ENCODE results near the gene CCZ1.
"Not testable (repeated sequence)": the region's sequence is repeated elsewhere in the genome, so short reads cannot be mapped to it uniquely, and the experiment has no call there.

Gene CCZ1

GRCh38 chr7:5931905-5932644, 33.5 kb downstream of the CCZ1 start:
- H3K27me3 Mint-ChIP-seq, H3K4me3 Mint-ChIP-seq, H3K27ac Mint-ChIP-seq, H3K4me1 Mint-ChIP-seq, H3K36me3 Mint-ChIP-seq, DNase-seq, H3K9me3 Mint-ChIP-seq, CTCF ChIA-PET: not testable (repeated sequence)

GRCh38 chr7:5934945-5935450, 36.5 kb downstream of the CCZ1 start:
- DNase-seq, H3K36me3 Mint-ChIP-seq, H3K4me3 Mint-ChIP-seq, H3K4me1 Mint-ChIP-seq, CTCF ChIA-PET, H3K9me3 Mint-ChIP-seq, H3K27ac Mint-ChIP-seq, H3K27me3 Mint-ChIP-seq: not testable (repeated sequence)

- DNase-seq, H3K27ac Mint-ChIP-seq, H3K4me1 Mint-ChIP-seq, CTCF ChIA-PET, H3K4me3 Mint-ChIP-seq, H3K36me3 Mint-ChIP-seq, H3K27me3 Mint-ChIP-seq, H3K9me3 Mint-ChIP-seq: not testable (repeated sequence)
These were observed 64.7 kb downstream of the CCZ1 start for GRCh38 chr7:5963205-5963604.

- H3K4me1 Mint-ChIP-seq, H3K9me3 Mint-ChIP-seq, H3K4me3 Mint-ChIP-seq, H3K27ac Mint-ChIP-seq, DNase-seq, CTCF ChIA-PET, H3K36me3 Mint-ChIP-seq, H3K27me3 Mint-ChIP-seq: not testable (repeated sequence)
These were observed 65.3 kb downstream of the CCZ1 start for GRCh38 chr7:5963810-5964209.

DNA sequence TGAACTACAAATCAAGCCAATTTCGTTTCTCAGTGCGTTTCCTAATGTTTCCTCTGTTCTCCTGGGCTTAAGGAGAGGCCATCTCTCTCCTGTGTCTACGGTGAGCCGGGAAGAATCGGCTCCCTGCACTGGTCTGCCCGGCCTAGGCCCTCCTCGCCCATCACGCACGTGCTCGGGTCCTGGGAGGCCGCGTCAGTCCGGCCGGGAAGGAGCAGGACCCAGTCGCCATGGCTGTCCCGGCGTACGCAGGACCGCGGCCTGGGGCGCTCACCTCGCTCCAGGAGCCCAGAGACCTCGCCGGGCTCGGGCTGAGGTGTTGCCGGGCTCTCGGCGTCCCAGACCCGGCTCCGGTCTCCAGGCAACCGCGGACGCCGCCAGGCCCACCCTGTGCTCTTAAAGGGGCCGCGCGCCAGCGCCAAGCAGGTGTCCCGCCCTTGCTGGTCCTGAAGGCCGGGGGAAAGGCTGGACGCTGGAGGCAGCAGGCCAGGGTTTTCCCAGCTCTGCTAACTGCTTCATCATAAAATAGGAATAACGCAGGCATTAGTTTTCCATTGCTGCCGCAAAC, 71.9 kb downstream of the CCZ1 start, which contains the start of gene RSPH10B:
TSS of gene RSPH10B (minus strand) at position 343 of the 565 bp plus-strand sequence. CDS start 3,573 bp downstream, outside the sequence.
- H3K4me3 Mint-ChIP-seq, H3K36me3 Mint-ChIP-seq, CTCF ChIA-PET, H3K27ac Mint-ChIP-seq, H3K27me3 Mint-ChIP-seq, H3K4me1 Mint-ChIP-seq, DNase-seq, H3K9me3 Mint-ChIP-seq: not testable (repeated sequence)

DNA sequence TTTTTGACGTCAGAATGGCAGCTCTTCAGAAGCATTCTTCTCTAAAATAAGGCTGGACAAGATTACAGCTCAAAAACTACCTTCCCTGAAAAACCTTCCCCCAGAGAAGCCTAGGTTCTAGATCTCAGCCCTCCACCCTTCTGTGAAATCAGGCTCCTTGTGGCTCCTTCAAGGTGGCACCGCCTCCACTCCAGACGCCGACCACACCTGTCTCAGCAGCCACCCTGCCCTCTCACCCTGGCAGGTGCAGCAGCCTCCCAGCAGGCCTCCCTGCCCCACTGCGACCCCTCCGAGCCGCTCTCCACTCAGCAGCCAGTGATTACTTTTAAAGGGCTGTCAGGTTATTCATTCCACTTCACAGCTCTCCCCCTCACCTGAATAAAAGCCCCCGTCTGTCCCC, 75.0 kb downstream of the CCZ1 start:
- CTCF ChIA-PET, H3K27ac Mint-ChIP-seq, H3K4me3 Mint-ChIP-seq: not testable (repeated sequence)

More for the DNA sequence above, 75.0 kb downstream of the CCZ1 start:
- not testable (repeated sequence) for H3K9me3 Mint-ChIP-seq, H3K4me1 Mint-ChIP-seq, H3K27me3 Mint-ChIP-seq, DNase-seq, H3K36me3 Mint-ChIP-seq
